ENCODE data around the gene TREML4.
"Not testable (repeated sequence)": the region's sequence is repeated elsewhere in the genome, so short reads cannot be mapped to it uniquely, and the experiment has no call there.

Gene TREML4

GRCh38 chr6:41231246-41231645, 3.1 kb downstream of the TREML4 start:
- TF ChIP-seq CTCF (IDR thresholded peaks at IDR 0.05; ENCODE audit: control extremely low read depth, extremely low read depth, low read depth, missing control alignments) = no peak
- ChIA-PET CTCF (no interaction called here), POLR2A (no interaction called here)
- DNase-seq (ENCODE audit: extremely low spot score) = no peak

DNA sequence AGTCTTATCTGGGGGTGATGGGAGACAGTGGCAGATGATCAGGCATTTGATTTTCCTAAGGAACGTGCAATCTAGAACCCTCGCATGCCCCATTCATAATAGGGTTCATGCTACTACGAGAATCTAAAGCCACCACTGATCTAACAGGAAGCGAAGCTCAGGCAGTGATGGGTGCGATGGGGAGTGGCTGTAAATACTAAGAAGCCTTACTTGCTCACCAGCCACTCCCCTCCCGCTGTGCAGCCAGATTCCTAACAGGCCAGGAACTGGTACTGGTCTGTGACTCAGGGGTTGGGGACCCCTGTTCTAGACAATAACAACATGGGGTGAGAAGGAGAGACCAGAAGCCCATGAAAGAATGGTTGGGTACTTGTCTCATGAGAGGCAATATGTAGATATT, 4.5 kb downstream of the TREML4 start:
- no peak for TF ChIP-seq CTCF (IDR thresholded peaks at IDR 0.05; ENCODE audit: control extremely low read depth, extremely low read depth, low read depth, missing control alignments)
- POLR2A ChIA-PET = no interaction called here
- no peak for DNase-seq (ENCODE audit: extremely low spot score)
- CTCF ChIA-PET = no interaction called here

DNA sequence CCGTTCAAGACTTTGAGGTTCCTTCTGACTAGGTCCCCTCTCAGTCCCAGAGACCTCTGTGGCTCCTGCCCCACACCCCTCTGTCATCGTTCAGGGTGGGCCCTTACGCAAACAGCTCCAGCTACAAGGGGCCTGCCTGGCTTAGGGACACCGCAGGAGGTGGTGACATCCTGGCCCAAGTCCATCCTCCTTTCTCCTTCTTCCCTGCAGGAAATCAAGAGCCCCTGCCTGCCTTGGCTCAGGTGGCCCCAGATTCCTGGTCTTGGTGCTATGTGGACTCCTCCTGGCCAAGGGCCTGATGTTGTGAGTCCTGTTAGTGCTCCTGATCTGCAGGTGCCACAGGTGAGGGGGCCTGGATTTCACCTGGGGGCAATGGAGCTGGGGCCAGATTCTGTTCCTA, 8.1 kb downstream of the TREML4 start:
- CTCF ChIA-PET = interaction anchor here (1.5 kb wide), 1 partner anchor 356 kb away, joined by 3 read pairs; no protein-coding TSS in a partner anchor

GRCh38 chr6:41237128-41237527, 9.0 kb downstream of the TREML4 start:
- no peak for DNase-seq (ENCODE audit: extremely low spot score)
- no peak for TF ChIP-seq CTCF (IDR thresholded peaks at IDR 0.05; ENCODE audit: control extremely low read depth, extremely low read depth, low read depth, missing control alignments)
- POLR2A ChIA-PET = no interaction called here
- CTCF ChIA-PET = interaction anchor here (1.7 kb wide), 1 partner anchor 83 kb away, joined by 4 read pairs; no protein-coding TSS in a partner anchor

More for the DNA sequence above, 8.1 kb downstream of the TREML4 start:
- POLR2A ChIA-PET = no interaction called here
- TF ChIP-seq CTCF (IDR thresholded peaks at IDR 0.05; ENCODE audit: control extremely low read depth, extremely low read depth, low read depth, missing control alignments) = no peak
- DNase-seq (ENCODE audit: extremely low spot score) = no peak

DNA sequence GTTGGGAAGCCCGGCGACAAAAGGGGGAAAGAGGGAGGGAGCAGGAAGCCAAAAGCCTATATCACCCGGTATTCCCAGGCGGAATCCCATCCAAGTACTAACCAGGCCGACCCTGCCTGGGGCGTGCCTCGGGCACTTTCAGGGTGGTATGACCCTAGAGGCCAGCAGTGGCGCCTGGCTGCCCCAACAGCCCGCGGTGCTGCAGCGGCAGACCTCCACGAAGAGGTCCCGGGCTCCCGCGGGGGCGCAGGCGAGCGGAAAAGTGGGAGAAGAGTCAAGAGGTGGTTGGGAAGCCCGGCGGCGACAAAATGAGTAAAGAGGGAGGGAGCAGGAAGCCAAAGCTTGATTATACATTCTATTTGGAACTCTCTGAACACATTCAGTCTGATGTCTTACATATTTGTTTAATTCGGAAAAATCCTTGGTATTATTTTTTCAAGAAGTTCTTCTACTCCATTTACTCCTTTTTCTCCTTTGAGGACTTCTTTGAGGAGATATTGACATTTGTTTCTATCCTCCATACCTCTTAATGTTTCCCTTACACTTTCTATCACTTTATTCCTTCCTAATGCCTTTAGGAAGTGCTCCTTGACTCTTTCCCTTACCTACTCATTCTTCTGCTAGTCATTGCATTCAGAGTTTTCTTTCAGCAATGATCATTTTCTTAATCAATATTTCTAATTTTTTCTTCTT, 11.5 kb downstream of the TREML4 start:
- ChIA-PET POLR2A (no interaction called here), CTCF (interaction anchor here (0.9 kb wide), 1 partner anchor 129 kb away, joined by 3 read pairs; no protein-coding TSS in a partner anchor)
- DNase-seq (ENCODE audit: extremely low spot score) = no peak
- TF ChIP-seq CTCF (IDR thresholded peaks at IDR 0.05; ENCODE audit: control extremely low read depth, extremely low read depth, low read depth, missing control alignments) = no peak

DNA sequence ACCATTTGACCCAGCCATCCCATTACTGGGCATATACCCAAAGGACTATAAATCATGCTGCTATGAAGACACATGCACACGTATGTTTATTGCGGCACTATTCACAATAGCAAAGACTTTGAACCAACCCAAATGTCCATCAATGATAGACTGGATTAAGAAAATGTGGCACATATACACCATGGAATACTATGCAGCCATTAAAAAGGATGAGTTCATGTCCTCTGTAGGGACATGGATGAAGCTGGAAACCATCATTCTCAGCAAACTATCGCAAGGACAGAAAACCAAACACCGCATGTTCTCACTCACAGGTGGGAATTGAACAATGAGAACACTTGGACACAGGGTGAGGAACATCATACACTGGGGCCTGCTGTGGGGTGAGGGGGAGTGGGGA, 18.4 kb downstream of the TREML4 start:
- POLR2A ChIA-PET; CTCF ChIA-PET; DNase-seq (ENCODE audit: extremely low spot score): not testable (repeated sequence)

DNA sequence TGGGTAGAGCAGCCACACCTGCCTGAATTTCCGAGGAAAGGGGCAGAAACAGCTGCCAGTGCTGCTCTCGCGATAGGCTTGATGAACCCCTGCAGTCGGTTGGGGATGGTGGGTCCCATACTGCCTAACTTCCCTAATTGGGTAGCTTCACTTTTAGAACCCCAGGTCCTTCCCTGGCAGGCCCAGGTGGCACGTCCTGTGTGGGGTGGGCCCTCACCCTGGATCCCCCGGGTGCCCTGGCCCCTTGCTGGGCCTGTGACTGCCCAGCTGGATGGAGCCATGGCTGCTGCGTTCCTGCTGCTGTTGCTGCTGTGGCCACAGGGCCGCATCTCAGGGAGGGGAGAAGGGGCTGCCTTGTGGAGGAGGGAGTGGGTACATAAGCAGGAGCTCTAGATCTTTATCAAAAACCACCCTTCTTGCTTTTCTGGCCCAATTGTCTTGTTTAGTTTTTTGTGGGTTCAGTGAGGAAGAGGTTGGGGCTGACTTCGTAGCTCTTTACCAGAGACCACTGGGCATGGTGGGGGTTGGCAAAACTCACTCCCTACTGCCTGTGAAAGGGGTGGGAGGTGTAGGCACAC, 19.2 kb downstream of the TREML4 start:
- ChIA-PET CTCF (interaction anchor here (1.3 to 1.7 kb wide), 2 partner anchors 59 to 218 kb away, joined by 3 read pairs; no protein-coding TSS in a partner anchor), POLR2A (no interaction called here)
- no peak for TF ChIP-seq CTCF (IDR thresholded peaks at IDR 0.05; ENCODE audit: control extremely low read depth, extremely low read depth, low read depth, missing control alignments)
- no peak for DNase-seq (ENCODE audit: extremely low spot score)

Measured in GM10248 (cell line).